ENCODE results near the gene MYO3B. TPM values are rescaled to one million over a fixed set of nuclear protein-coding genes. Genes with fewer than 3 reads are reported as not detected.
A peak's percentile ranks its signal among the peaks of the same experiment; 100 is the strongest.

Gene MYO3B
- total and polyA plus RNA-seq, 8 donors: 1.3 to 4.1 (median 2.6) TPM; not detected in 1

GRCh38 chr2:170524828-170525565 is 347.1 kb downstream of the MYO3B start:
- H3K36me3 ChIP-seq: no peaks in the 10 kb centered on the region
- H3K9me3 ChIP-seq: no peaks in the 10 kb centered on the region
- peaks cover 3 to 16% of the 10 kb centered on the region in 2 donors for H3K4me1 ChIP-seq
- peak; percentile 32 for ATAC-seq
- H3K27ac ChIP-seq: no peak overlapping the region
- intact Hi-C loops (cut with DNase I): no loop called here
- no peak for TF ChIP-seq CTCF (IDR thresholded peaks at IDR 0.05)
- H3K4me3 ChIP-seq: no peak overlapping the region
- DNase-seq: no peak
- H3K27me3 ChIP-seq: no peaks in the 10 kb centered on the region

DNA sequence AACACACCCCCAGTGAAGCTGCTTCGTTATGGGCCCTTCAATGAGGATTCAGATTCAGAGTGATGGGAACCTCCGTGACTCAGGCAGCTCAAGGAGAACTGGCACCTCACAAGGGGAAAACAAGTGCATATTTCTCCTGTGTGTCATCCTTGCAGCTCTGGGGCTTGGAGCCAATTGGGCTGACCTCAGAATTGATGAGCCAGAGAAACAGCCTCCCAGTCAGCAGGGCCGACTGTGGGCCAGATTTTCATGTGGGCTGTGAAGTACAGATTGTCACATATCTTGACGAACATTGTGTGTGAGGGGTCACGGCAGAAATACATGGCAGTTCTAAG is 347.6 kb downstream of the MYO3B start:
- ATAC-seq: peak; percentile 70
- DNase-seq: peak in 1 of 4 donors; percentile 62
- Histone ChIP-seq H3K9me3 (no peaks in the 10 kb centered on the region), H3K4me1 (peaks cover 5 to 22% of the 10 kb centered on the region in 2 donors), H3K36me3 (no peaks in the 10 kb centered on the region), H3K27ac (no peak overlapping the region), H3K4me3 (no peak overlapping the region), H3K27me3 (no peaks in the 10 kb centered on the region)
- TF ChIP-seq CTCF (IDR thresholded peaks at IDR 0.05): no peak
- intact Hi-C loops (cut with DNase I): no loop called here

- Histone ChIP-seq H3K4me1 (peaks cover 5 to 23% of the 10 kb centered on the region in 2 donors), H3K9me3 (no peaks in the 10 kb centered on the region), H3K27ac (peak overlapping the region in 1 of 2 donors; percentile 25), H3K4me3 (no peak overlapping the region), H3K27me3 (no peaks in the 10 kb centered on the region), H3K36me3 (no peaks in the 10 kb centered on the region)
- intact Hi-C loops (cut with DNase I): no loop called here
- ATAC-seq (peak; percentile 90), DNase-seq (peak; percentile 47 to 83 (median 78))
- no peak for TF ChIP-seq CTCF (IDR thresholded peaks at IDR 0.05)
These were observed 352.4 kb downstream of the MYO3B start for GRCh38 chr2:170530284-170530745.

DNA sequence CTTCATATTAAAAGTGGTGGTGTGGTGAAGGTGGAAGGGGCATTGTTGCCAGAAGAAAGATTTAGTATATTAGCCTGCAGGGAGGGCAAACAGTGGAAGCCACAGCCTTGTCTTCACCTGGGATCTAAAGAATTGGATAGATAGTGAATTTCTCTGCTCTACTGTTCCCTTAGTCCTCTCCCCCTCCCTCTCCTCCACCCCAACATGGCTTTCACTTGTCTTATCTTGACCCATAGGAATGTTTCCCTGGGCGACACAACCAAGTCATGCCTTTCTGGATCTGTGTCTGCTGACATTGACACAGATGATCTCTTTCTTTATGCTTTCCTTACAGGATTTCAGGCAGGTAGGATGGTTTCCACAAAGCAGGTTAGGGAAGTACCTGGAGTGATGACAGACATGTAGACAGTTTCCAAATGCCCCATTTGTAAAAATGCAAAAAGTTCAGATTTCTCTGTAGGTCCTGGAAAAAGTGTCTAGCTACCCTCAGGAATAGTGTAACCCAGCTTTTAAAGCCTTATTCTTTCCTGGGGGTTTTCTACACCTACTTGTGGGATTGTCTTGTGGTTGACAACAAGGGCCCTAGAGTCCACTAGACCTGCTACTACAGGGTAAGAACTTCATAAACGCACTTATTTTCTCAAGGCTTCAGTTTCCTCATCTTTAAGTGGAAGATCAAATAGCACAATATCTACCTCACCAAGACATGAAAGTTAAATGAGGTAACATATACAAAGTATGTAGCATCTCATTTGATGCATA is 353.0 kb downstream of the MYO3B start:
- Histone ChIP-seq H3K36me3 (no peaks in the 10 kb centered on the region), H3K27me3 (no peaks in the 10 kb centered on the region), H3K4me3 (no peak overlapping the region), H3K4me1 (peaks cover 5 to 19% of the 10 kb centered on the region in 2 donors), H3K9me3 (no peaks in the 10 kb centered on the region), H3K27ac (peak overlapping the region in 1 of 2 donors; percentile 25)
- no peak for TF ChIP-seq CTCF (IDR thresholded peaks at IDR 0.05)
- DNase-seq (no peak), ATAC-seq (peak; percentile 70)
- intact Hi-C loops (cut with DNase I): no loop called here

GRCh38 chr2:170531876-170532275 is 353.9 kb downstream of the MYO3B start:
- Histone ChIP-seq H3K27me3 (no peaks in the 10 kb centered on the region), H3K4me1 (peaks cover 5 to 17% of the 10 kb centered on the region in 2 donors), H3K9me3 (no peaks in the 10 kb centered on the region), H3K4me3 (no peak overlapping the region), H3K27ac (no peak overlapping the region), H3K36me3 (no peaks in the 10 kb centered on the region)
- intact Hi-C loops (cut with DNase I): no loop called here
- no peak for DNase-seq
- no peak for ATAC-seq
- TF ChIP-seq CTCF (IDR thresholded peaks at IDR 0.05): no peak

All from left lung (tissue), 10 donors.